ENCODE measurements around the gene LRRTM1.

The LRRTM1 gene

DNA sequence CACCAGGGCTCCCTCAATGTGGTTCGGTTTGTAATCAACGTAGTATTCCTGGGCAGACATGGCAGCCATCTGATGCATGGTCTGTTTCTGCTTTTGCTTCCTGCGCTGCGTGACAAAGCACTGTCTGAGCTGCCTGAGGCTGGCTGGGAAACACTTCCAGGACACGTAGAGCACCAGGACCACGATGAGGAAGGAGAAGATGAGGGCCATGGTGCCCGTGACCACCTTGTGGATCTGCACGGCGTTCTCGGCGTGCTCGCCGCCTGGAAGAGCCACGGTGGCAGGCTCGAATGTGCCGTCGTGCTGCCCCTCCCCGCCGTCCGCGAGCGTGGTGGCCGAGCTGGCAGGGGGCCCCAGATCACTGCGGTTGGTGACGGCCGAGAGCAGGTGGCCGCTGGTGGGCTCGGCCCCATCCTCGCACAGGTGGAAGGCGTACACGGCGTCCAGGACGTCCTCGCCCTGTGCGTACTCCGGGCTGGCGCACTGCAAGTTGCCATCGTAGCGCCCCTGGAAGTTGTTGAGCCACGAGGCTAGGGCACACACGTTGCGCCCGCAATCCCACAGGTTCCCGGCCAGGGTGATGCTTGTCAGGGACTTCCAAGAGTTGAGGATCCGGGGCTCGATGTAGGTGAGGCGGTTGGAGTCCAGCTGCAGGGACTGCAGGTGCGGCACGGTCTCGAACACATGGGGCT lies 2.1 kb downstream of the LRRTM1 start:
- no peak for DNase-seq

- no peak for DNase-seq
Measured at GRCh38 chr2:80302001-80302313, 2.6 kb downstream of the LRRTM1 start.

DNA sequence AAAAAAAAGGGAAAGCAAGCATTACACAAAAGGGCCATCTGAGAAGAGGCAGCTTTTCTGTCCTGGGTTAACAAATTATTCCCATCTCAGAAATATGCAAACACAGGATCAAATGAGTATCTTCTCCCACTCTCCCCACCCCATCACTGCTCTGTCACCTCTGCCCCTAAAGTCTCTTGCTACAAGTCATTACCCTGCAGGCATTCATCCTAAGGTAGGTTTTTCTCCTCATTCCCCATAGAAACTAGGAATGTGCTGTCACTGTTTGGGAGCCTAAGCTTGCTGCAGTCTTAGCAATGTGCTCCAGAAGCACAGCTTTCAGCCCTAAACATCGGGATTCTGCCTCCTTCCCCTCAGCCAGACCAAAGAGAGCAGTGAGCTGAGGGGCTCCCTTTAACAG lies 3.6 kb downstream of the LRRTM1 start:
- DNase-seq: no peak

- no peak for DNase-seq
Measured at GRCh38 chr2:80300346-80300745, 4.2 kb downstream of the LRRTM1 start.

GRCh38 chr2:80299661-80300060 lies 4.9 kb downstream of the LRRTM1 start:
- DNase-seq: no peak

DNA sequence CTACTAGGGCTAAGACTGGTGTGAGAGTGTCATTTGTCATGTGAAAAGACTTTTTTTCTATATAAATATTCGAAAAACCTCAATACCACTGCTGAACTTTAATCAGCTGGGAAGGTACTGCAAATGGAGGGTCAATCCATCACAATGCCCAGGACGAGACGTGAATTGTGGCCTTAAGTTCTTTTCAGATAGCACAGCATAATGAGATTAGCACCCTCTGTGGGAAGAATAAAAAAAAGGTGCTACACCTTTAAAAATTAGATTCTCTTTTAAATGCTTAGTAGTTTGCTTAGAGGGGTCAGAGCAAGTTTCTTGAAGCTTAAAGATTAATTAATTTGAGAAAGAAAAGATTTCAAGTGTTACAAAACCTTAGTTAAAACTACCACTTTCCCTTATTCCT lies 5.6 kb downstream of the LRRTM1 start:
- DNase-seq: no peak

DNA sequence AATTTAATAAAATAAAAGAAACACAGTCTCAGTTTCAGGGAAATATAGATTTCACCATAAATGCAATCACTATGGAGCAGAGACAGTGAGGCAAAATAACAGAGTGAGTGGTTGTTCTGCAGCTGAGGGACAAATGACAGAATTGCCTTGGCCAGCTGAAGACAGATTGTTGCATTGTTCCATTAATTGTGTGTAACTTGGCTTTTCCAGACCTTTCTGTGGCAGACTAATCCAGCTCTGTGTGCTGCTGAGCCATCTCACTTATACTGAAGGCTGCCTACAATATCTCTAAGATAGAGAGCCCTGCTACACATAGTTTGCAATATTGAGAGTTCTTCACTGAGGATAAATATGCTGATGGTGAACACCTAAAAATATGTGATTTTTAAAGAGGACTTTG lies 11.5 kb downstream of the LRRTM1 start:
- DNase-seq: no peak

GRCh38 chr2:80292474-80292873 lies 12.1 kb downstream of the LRRTM1 start:
- DNase-seq: no peak

DNA sequence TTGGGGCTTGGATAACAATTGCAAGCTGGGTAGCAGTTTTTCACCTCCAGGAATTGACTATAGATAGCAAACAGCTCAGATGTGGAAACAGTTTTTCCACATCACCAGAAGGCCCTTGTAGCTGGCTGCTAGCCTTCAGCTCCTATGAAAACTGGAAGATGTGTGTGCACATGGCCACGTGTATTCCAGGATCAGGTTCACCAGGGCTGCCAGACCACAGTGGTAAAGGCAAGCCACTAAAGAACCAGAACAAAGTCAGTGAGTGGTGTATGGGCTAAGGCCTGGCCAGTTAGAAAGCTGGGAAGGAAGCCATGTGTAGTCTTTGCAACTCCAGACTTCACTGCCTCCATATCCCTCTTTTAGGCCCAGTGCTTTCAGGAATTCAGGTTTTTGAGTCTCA lies 12.9 kb downstream of the LRRTM1 start:
- no peak for DNase-seq

DNA sequence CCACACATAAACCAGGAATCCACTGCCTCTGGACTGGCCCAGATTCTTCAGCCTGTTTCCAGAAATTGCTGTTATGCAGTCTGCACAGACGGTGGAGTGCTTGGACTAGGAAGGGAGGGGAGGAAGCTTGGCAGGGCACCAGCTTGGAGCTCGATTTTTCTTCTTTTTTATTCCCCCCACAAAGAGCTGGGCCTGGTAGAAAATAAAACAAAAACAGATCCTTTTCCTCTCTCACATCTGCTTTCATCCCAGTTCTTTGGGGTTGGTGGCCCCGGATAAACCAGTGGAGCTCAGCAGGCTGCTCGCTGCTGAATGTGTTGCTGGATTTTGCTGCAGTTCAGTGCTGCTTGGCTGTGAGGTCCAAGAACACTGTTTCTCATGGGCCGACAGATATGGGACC lies 16.0 kb downstream of the LRRTM1 start:
- no peak for DNase-seq

- DNase-seq: no peak
Measured at GRCh38 chr2:80281049-80281448, 23.5 kb downstream of the LRRTM1 start.

DNA sequence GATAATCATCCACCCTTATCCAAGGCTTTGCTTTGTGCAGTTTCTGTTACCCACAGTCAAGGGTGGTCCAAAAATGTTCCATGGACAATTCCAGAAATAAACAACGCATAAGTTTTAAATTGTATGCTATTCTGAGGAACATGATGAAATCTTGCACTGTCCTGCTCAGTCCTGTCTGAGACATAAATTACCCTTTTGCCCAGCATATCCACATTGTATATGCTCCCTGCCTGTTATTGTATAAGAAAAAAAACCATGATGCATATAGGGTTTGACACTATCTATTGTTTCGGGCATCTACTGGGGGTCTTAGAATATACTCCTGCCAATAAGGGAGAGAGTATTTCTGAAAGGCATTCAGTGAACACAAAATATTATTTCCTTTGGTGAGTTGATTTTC lies 24.0 kb downstream of the LRRTM1 start:
- DNase-seq: no peak

DNA sequence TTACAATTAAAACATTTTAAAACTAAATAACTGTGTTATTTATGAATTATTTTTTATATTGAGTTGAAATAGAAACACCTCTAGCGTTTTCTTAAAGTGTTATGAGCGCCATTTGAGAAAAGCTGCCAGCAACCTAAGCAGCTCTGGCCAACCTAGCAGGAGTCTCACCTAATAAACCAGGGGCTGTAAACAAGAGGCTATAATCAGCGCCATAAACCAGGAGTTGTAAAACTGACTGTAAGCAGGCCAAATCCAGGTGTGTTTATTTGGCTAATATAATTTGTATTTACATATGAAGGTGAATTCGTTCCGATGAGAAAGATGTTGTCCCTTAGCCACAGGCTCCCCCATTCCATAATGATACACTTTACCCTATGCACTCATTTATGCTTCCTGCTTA lies 34.7 kb downstream of the LRRTM1 start:
- DNase-seq: no peak

DNA sequence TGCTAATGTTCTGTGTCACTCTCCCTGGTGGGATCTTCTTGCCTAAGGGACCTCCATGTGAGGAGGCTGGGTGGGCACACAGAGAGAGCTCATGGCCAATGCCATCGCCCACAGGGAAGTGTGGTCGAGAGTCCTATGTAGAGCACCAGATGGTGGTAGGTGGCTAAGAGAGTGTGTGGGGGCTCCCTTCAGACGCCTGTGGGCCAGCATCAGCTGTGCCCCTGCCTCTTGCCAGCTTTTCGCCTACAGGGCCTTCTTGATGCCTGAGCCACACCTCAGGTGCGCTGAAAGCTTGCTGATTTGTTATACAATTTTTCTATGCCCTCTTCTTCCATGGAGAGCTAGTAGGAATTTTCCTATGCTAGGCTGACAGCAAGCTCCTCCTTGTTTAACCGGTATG lies 38.3 kb downstream of the LRRTM1 start:
- DNase-seq: no peak

GRCh38 chr2:80259292-80259691 lies 45.3 kb downstream of the LRRTM1 start:
- DNase-seq: no peak

GRCh38 chr2:80258793-80259192 lies 45.8 kb downstream of the LRRTM1 start:
- no peak for DNase-seq

- DNase-seq: no peak
Measured at GRCh38 chr2:80258341-80258740, 46.2 kb downstream of the LRRTM1 start.

- DNase-seq: no peak
Measured at GRCh38 chr2:80257450-80257849, 47.1 kb downstream of the LRRTM1 start.

DNA sequence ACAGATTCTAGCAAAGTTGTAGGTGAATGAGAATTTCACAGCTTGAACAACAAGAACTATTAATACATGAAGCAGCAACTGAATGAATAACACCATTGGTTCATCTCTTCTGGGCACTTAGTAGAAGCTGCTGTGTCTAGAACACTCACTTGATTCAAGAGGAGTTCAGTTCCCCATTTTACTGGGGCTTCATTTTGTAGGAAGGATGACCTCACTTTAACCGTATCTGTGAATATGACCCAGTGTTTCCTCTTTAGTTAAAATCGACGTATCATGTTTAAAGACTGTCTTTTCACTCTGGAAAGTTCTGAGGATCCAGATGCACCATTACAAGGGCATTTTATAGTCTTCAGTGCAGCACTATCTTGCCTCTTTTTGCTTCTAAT lies 47.8 kb downstream of the LRRTM1 start:
- no peak for DNase-seq

- no peak for DNase-seq
Measured at GRCh38 chr2:80255918-80256781, 48.4 kb downstream of the LRRTM1 start.

GRCh38 chr2:80252294-80252986 lies 52.1 kb downstream of the LRRTM1 start:
- no peak for DNase-seq

Data from CD4-positive, alpha-beta T cell treated with Interleukin-12 subunit alpha and Interleukin-12 subunit beta, for 1 hour (primary cell).